Activated T-cell treated with anti-CD3 and anti-CD28 coated beads, Interleukin-2, amount 50 U/mL, for 24 hours (primary cell): ENCODE results near the gene ARHGAP26.
"Not testable (repeated sequence)": the region's sequence is repeated elsewhere in the genome, so short reads cannot be mapped to it uniquely, and the experiment has no call there.

ENCODE experiments used
- DNase-seq: peaks from one replicate; pipeline ENCODE4 v3.0.0-alpha.2; 2020
- H3K27ac Mint-ChIP-seq: 2 replicates; pipeline ENCODE4 v1.8.0; 2020; ENCODE audit warnings: mild to moderate bottlenecking, mixed read lengths
- H3K27me3 Mint-ChIP-seq: 2 replicates; pipeline ENCODE4 v1.8.0; 2020; ENCODE audit warnings: mixed read lengths
- H3K36me3 Mint-ChIP-seq: 2 replicates; pipeline ENCODE4 v1.8.0; 2020; ENCODE audit warnings: low read depth, mixed read lengths
- H3K4me1 Mint-ChIP-seq: 2 replicates; pipeline ENCODE4 v1.8.0; 2020; ENCODE audit warnings: low read depth, mixed read lengths
- H3K4me3 Mint-ChIP-seq: 2 replicates; pipeline ENCODE4 v1.8.0; 2020; ENCODE audit warnings: mild to moderate bottlenecking, moderate library complexity, mixed read lengths
- H3K9me3 Mint-ChIP-seq: 2 replicates; pipeline ENCODE4 v1.8.0; 2020; ENCODE audit warnings: mixed read lengths

Gene ARHGAP26

DNA sequence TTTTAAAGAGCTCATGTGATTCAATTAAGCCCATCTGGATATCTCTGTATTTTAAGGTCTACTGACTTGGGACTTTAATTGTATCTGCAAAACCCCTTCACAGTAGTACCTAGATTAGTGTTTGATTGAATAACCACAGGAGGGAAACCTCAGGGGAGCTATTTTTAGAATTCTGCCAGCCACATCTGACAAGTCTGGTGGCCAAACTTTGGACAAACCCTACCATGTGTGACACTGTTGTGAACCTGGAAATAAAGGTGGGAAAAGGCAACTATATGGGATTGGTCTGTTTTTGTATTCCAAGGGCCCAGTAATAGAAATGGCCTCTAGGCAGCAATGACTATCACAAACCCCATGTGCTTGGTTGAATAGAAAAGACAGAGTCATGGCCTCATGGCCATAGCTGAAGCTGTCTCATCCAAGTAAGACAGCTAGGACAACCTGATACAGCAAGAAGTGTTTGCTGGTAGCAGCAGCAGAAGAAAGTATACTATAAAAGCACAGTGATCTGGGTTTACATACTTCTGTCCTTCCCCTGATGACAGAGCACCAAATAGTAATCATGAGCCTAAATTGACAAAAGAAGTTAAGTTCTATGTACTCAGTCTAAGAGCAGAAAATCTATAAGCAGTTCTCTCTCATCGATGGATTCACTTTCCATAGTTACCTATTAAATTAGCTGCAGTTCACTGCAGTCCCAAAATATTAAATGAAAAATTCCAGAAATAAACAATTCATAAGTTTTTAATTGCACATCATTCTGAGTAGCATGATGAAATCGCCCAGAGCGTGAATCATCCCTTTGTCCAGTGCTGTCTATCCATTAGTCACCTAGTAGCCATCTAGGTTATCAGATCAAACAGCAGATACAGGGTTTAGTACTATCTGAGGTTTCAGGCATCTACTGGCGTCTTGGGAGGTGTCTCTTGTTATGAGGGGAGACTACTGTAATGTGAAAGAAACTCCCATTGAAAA lies 189.8 kb downstream of the ARHGAP26 start:
- H3K27ac Mint-ChIP-seq: peak overlapping the region; percentile 8
- DNase-seq: no peak
- H3K36me3 Mint-ChIP-seq: peaks cover 13% of the 10 kb centered on the region
- H3K9me3 Mint-ChIP-seq: peaks cover 2% of the 10 kb centered on the region
- no peaks in the 10 kb centered on the region for H3K27me3 Mint-ChIP-seq
- H3K4me1 Mint-ChIP-seq: peaks cover 20% of the 10 kb centered on the region
- no peak overlapping the region for H3K4me3 Mint-ChIP-seq

DNA sequence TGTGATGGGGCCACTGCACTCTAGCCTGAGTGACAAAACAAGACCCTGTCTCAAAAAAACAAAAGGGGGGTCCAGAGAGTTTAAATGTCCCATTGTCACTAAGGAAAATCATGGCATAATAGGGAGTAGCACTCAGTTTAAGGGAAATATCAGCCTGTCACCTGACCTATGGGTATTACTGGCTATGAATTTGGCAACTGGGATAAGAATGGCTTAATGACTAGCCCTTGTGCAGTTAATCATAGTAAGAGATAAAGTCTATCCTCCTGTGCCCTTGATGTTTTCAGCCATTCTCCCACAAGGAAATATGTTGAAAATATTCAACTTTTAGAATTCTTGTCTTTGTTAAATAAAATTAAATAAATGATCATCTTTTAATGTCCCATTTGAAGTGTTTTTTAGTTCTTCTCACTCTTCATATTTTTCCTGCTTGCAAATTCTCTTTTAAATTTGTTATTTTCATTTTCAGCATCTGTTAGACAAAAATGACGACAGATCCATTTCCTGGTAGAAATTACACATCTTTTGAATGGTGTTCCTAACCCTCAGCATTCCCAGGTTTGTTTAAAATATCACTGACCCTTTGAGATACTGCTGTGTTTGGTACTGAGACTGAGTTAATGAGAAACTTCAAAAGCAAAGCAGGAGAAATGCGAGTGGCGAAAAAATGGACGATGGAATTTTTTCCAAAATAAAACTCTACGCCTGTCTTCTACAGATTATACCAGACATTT lies 191.4 kb downstream of the ARHGAP26 start:
- no peak overlapping the region for H3K27ac Mint-ChIP-seq
- DNase-seq: no peak
- peaks cover 20% of the 10 kb centered on the region for H3K4me1 Mint-ChIP-seq
- H3K36me3 Mint-ChIP-seq: peaks cover 12% of the 10 kb centered on the region
- no peaks in the 10 kb centered on the region for H3K27me3 Mint-ChIP-seq
- H3K4me3 Mint-ChIP-seq: no peak overlapping the region
- peaks cover 2% of the 10 kb centered on the region for H3K9me3 Mint-ChIP-seq

DNA sequence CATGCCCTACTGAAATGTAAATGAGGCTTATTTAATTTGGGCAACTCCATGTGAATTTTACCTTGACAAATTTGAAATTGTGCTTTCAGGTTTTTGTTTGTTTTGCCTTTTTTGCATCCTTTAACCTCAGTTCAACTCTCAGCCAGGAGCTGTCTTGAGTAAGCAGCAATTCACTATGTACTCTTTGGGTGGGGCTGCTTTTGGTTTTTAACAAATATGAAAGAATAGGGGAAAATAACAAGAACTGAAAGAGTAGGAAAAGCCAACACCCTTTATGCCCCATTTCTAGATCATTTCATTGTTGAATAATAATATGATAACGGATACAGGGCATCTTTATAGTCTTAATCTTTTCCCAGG lies 192.0 kb downstream of the ARHGAP26 start:
- no peak for DNase-seq
- Mint-ChIP-seq H3K27me3 (no peaks in the 10 kb centered on the region), H3K4me3 (no peak overlapping the region), H3K36me3 (peaks cover 9% of the 10 kb centered on the region), H3K4me1 (peaks cover 19% of the 10 kb centered on the region), H3K9me3 (peaks cover 2% of the 10 kb centered on the region), H3K27ac (no peak overlapping the region)

DNA sequence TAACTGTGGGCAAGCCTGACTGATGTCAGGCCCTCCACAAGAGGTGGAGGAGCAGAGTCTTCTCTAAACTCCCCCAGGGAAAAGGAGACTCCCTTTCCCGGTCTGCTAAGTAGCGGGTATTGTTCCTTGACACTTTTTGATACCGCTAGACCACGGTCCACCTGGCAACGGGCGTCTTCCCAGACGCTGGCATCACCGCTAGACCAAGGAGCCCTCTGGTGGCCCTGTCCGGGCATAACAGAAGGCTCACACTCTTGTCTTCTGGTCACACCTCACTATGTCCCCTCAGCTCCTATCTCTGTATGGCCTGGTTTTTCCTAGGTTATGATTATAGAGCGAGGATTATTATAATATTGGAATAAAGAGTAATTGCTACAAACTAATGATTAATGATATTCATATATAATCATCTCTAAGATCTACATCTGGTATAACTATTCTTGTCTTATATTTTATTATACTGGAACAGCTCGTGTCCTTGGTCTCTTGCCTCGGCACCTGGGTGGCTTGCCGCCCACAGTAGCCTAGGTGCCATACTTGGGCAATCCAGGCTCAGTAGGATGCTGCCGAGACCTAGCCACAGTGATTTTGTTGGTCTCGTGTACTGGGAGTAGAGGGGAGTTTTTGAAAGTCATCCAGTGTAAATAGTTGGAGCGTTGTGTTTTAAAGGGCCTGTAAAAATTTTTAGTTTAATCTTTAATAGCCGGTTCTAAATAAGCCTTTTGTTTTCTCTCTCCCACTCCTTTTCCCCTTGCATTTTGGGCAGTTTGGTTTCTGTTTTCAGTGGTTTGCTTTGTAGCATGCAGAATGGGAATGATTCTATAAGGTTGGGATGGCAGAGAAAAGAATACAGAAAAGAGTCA lies 195.3 kb downstream of the ARHGAP26 start:
- not testable (repeated sequence) for H3K9me3 Mint-ChIP-seq, H3K27me3 Mint-ChIP-seq, H3K36me3 Mint-ChIP-seq, H3K27ac Mint-ChIP-seq, H3K4me3 Mint-ChIP-seq
- peak; percentile 44 for DNase-seq
- H3K4me1 Mint-ChIP-seq: peaks cover 16% of the 10 kb centered on the region

DNA sequence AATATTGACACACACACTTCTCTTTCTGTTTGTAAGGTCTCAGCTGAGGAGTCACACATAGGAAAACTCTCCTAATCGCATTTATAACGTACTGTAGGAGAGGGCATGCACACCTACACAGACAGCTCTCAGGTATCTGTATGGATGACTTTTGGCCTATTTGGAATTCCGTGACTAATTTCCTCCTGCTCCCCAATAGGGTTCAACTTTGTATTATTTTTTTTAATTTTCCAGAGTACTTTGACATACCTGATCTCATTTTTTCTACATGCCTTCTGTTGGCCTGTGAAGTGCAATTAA lies 195.9 kb downstream of the ARHGAP26 start:
- Mint-ChIP-seq H3K27ac (no peak overlapping the region), H3K9me3 (peaks cover 2% of the 10 kb centered on the region), H3K4me1 (peaks cover 22% of the 10 kb centered on the region), H3K27me3 (no peaks in the 10 kb centered on the region), H3K36me3 (peaks cover 9% of the 10 kb centered on the region), H3K4me3 (no peak overlapping the region)
- DNase-seq: no peak

DNA sequence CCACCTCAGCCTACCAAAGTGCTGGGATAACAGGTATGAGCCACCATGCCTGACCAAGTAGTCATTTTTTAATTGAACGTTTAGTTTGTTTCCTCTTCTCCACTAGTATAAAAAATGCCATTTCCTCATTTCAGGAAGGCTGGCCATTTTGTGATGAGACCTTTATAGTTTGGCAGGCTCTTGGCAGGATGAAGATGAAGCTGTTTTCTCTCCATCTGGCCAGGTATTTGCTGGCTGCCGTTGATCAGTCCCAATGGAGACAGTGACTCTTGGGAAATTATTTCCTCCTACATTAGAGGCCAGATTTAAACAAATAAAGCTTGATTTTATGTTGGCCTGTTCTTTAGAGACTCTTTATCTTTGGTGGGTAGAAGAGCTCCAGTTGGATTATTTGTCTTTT lies 199.0 kb downstream of the ARHGAP26 start:
- no peaks in the 10 kb centered on the region for H3K9me3 Mint-ChIP-seq
- peak overlapping the region; percentile 9 for H3K27ac Mint-ChIP-seq
- no peaks in the 10 kb centered on the region for H3K36me3 Mint-ChIP-seq
- peaks cover 38% of the 10 kb centered on the region for H3K4me1 Mint-ChIP-seq
- no peak overlapping the region for H3K4me3 Mint-ChIP-seq
- no peaks in the 10 kb centered on the region for H3K27me3 Mint-ChIP-seq
- DNase-seq: no peak

DNA sequence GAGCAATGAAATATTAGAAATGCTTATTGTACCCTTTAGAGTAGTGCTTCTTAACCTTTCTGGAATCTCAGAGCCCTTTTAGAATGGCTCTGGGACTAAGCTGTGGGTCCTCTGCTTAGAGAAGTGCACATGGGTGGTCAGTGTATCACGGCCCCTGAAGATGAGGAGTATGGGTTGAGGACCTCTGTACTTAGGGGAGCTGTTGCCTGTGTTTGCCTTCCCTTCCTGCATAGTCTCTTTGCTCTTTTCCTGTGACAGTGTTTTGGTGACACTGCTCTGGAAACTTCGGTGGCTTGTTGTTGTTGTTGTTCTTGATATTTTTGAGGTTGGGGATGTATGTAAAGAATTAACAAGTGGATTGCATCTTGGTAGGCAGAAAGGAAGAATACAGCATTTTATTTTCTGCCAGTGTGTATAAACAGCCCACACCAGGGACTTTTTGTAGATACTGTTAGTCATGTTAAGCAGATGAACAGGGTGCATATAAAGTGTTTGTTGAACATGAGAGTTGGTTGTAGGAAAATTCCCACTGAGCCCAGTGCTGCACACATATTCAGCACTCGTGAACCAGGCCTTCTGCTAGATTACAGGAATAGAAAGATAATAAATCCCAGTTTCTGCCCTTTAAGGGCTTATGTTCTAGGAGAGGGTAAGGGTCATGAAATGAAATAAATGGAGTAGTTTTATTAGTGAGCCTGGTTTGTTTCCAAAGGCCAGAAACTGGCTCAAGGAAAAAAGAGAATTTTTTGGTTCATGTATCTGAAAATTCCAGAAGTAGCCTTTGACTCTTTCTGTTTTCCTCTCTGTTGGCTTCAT lies 199.7 kb downstream of the ARHGAP26 start:
- Mint-ChIP-seq H3K9me3 (no peaks in the 10 kb centered on the region), H3K27me3 (no peaks in the 10 kb centered on the region), H3K36me3 (no peaks in the 10 kb centered on the region), H3K4me3 (no peak overlapping the region), H3K4me1 (peaks cover 42% of the 10 kb centered on the region), H3K27ac (peak overlapping the region; percentile 35)
- DNase-seq: no peak

DNA sequence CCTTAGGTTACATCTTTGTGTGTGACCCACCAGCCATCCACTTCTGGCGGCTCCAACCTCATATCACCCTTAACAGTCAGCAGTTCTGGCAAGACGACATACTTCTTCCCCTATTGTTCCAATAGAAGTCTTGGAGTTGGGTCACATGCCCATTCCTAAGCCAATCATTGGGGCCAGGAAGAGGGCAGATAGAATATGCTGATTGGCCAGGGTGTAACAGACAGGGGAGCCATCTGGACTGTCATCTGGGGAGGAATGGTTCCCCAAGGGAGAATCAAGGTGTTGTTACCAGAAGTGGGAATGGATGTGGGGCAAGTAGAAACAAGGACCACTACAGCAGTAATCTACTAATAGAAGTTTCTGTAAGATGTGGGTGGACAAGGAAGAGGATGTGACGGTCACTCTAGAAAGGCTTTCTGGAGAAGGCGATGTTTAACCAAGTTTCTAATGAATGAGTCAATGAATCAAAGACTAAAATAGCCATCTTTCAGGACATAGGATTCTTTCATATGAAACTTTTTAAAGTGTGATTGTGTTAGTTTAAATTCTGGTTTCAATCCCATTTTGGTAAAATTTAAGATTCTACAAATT lies 200.4 kb downstream of the ARHGAP26 start:
- Mint-ChIP-seq H3K9me3 (no peaks in the 10 kb centered on the region), H3K36me3 (no peaks in the 10 kb centered on the region), H3K27ac (peak overlapping the region; percentile 35), H3K4me3 (no peak overlapping the region), H3K4me1 (peaks cover 40% of the 10 kb centered on the region), H3K27me3 (no peaks in the 10 kb centered on the region)
- DNase-seq: no peak

DNA sequence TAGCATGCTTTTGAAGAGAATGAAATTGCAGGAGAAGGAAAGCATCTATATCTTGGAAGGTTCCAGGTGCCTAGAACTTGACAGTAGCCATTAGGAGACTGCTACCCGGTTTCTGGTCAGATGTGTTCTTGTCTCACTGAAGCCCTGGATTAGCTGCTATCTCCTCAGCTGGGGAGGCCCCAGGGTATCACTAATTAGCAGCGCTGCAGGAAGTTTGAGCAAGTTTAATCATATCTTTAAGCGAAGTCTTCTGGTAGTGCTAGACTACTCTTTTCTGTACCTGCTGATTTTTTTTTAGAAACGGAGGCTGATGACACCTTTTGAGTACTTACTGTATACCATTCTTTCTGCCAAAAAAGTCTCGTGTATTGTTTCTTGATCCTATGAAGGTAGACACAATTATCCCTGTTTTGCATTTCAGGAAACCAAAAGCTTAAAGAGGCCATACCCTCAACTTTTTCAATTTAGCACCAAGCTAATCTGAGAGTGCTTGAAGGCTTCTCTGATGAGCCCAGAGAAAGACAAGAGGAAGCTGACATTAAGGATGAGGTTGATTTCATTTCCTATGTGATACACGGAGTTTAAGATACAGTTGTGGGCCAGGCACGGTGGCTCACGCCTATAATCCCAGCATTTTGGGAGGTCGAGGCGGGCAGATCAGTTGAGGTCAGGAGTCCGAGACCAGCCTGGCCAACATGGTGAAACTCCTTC lies 201.3 kb downstream of the ARHGAP26 start:
- Mint-ChIP-seq H3K27ac (peak overlapping the region; percentile 35), H3K4me3 (no peak overlapping the region), H3K9me3 (no peaks in the 10 kb centered on the region), H3K36me3 (no peaks in the 10 kb centered on the region), H3K27me3 (no peaks in the 10 kb centered on the region), H3K4me1 (peaks cover 42% of the 10 kb centered on the region)
- no peak for DNase-seq

DNA sequence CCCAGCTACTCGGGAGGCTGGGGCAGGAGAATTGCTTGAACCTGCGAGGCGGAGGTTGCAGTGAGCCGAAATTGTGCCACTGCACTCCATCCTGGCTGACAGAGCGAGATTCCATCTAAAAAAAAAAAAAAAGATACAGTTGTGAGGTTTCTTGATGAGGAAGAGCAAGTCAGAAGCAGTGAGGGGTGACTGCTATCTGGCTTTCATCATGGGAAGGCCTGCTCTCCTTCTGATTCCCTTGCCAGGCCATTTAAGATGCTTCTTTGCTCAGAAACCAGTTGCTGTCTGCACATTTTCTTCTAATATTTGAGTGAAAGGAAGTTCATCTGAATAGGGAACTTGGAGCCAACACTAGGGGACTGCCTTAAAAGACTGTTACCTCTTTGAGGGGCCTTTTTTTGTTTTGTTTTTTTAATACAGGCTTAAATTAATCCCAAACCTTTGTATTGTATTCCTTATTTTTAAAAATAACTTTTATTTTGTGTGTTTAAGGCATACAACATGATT lies 201.9 kb downstream of the ARHGAP26 start:
- Mint-ChIP-seq H3K36me3 (no peaks in the 10 kb centered on the region), H3K9me3 (no peaks in the 10 kb centered on the region), H3K27ac (no peak overlapping the region), H3K4me3 (no peak overlapping the region), H3K27me3 (no peaks in the 10 kb centered on the region), H3K4me1 (peaks cover 49% of the 10 kb centered on the region)
- DNase-seq: no peak

DNA sequence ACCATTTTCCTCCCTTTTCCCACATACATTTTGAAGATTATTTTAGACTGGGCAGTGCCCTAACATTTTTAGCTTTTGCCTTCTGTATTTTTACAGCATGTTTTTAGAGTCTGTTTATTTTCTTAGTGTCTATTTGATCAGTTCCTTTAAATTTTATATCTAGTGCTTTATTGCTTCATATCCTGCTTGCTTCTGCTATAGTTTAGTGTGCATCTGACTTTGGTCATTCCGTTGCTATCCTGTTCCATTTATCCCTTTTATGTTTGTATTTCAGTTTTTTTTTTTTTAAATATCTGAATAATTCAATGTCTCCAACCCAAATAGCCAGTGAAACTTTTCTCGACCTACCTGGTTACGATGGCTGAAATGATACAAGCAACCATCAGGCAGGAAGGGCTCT lies 203.8 kb downstream of the ARHGAP26 start:
- Mint-ChIP-seq H3K4me1 (peaks cover 66% of the 10 kb centered on the region), H3K4me3 (no peak overlapping the region), H3K27ac (peak overlapping the region; percentile 18)

DNA sequence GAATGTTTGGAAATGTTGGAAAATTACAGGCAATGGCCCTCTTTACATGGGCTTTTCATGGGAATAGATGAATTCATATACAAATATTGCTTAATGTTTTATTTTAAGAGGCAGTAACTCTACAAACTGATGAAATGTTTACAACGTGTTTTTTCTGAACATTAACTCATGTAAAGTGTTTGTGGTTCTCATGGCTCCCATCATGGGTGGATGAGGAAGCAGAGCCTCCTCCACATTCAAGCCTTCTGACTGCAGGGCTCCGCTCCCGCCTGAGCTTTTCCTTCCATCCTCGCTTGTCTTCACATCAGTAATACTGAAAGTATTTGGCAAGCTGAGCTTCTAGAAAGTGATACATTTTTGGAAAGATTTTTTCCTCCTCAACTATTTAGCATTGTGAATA lies 204.2 kb downstream of the ARHGAP26 start:
- Mint-ChIP-seq H3K27ac (peak overlapping the region; percentile 19), H3K9me3 (no peaks in the 10 kb centered on the region), H3K27me3 (no peaks in the 10 kb centered on the region), H3K4me1 (peaks cover 69% of the 10 kb centered on the region), H3K36me3 (no peaks in the 10 kb centered on the region), H3K4me3 (no peak overlapping the region)
- no peak for DNase-seq

More for the DNA sequence above, 203.8 kb downstream of the ARHGAP26 start:
- no peak for DNase-seq
- Mint-ChIP-seq H3K9me3 (no peaks in the 10 kb centered on the region), H3K27me3 (no peaks in the 10 kb centered on the region), H3K36me3 (no peaks in the 10 kb centered on the region)

DNA sequence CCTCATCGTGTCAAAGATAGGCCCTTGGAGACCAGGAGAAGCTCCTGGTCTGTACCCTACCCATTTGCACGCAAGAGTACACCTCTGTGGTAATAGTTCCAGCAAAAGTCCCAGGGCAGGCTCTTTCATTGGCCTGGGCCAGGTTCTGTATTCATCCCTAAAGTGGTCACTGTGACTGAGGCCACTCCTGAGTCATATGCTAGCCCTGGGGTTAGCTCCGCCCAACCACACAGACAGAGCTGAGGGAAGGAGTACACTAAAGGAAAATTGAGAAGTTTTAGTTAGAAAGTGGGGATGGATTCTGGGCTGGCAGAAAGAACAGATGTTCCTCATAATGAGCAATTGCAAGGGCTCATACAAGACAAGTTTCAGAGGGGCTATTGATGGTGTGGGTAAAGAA lies 206.7 kb downstream of the ARHGAP26 start:
- Mint-ChIP-seq H3K4me1 (peaks cover 67% of the 10 kb centered on the region), H3K27ac (peak overlapping the region; percentile 23), H3K9me3 (no peaks in the 10 kb centered on the region), H3K36me3 (no peaks in the 10 kb centered on the region), H3K27me3 (no peaks in the 10 kb centered on the region), H3K4me3 (no peak overlapping the region)
- DNase-seq: no peak
